Measurements from ENCODE around the gene IL17B. TPM values are rescaled to one million over a fixed set of nuclear protein-coding genes. Genes with fewer than 3 reads are reported as not detected.

The IL17B gene
- total and polyA plus RNA-seq, 2 of the 8 experiments (the other 6 are each of a cell fraction or from before 2014, with no cell fraction given): 0.18 TPM; not detected in 1

GRCh38 chr5:149337736-149338135, 41.4 kb downstream of the IL17B start (continued):
- no peak for TF ChIP-seq GABPA (IDR thresholded peaks at IDR 0.05; ENCODE audit: borderline replicate concordance, insufficient read depth, low read length)

All from H1 (cell line).